ENCODE measurements around the gene G3BP1. TPM values are rescaled to one million over a fixed set of nuclear protein-coding genes. Genes with fewer than 3 reads are reported as not detected.

The G3BP1 gene
- total and polyA plus RNA-seq, 9 of the 15 experiments (the other 6 are each of a cell fraction or from before 2014, with no cell fraction given) = 54.7 to 264 (median 105) TPM

- TF ChIP-seq ZBTB9 (CRISPR knock-in tag; IDR thresholded peaks at IDR 0.05) (no peak), IRF1 (CRISPR knock-in tag; IDR thresholded peaks at IDR 0.05; ENCODE audit: borderline replicate concordance) (no peak), ZNF586 (CRISPR knock-in tag; conservative IDR thresholded peaks at IDR 0.05) (no peak), NR3C1 (CRISPR knock-in tag; IDR thresholded peaks at IDR 0.05) (no peak), SRSF9 (IDR thresholded peaks at IDR 0.05; ENCODE audit: borderline replicate concordance, low read depth, low read length) (no peak), HSF4 (CRISPR knock-in tag; IDR thresholded peaks at IDR 0.05; ENCODE audit: borderline replicate concordance) (no peak), STAT5A (IDR thresholded peaks at IDR 0.05; ENCODE audit: borderline replicate concordance, low read length) (no peak), BCL6 (CRISPR knock-in tag; IDR thresholded peaks at IDR 0.05) (no peak), SFPQ (IDR thresholded peaks at IDR 0.05; ENCODE audit: low read depth, low read length) (no peak), CHD1 (IDR thresholded peaks at IDR 0.05; ENCODE audit: low read length) (peak; percentile 12), ZNF778 (CRISPR knock-in tag; IDR thresholded peaks at IDR 0.05) (no peak), WHSC1 (IDR thresholded peaks at IDR 0.05; ENCODE audit: low read length) (no peak), GATAD2A (IDR thresholded peaks at IDR 0.05) (no peak), RUNX1 (IDR thresholded peaks at IDR 0.05; ENCODE audit: low read depth) (no peak), CREB3L1 (IDR thresholded peaks at IDR 0.05; ENCODE audit: borderline replicate concordance, low read depth) (no peak), CLOCK (CRISPR knock-in tag; IDR thresholded peaks at IDR 0.05; ENCODE audit: borderline replicate concordance) (no peak), ZSCAN32 (CRISPR knock-in tag; IDR thresholded peaks at IDR 0.05) (no peak), ZNF780A (CRISPR knock-in tag; IDR thresholded peaks at IDR 0.05) (no peak), ZNF277 (CRISPR knock-in tag; IDR thresholded peaks at IDR 0.05; ENCODE audit: borderline replicate concordance) (no peak)
Observed at GRCh38 chr5:151772846-151773561, 1.2 kb downstream of the G3BP1 start (continued).

Data from K562 (cell line).